IPS-15b (cell line): ENCODE data around the gene CR1L.
"Not testable (repeated sequence)": the region's sequence is repeated elsewhere in the genome, so short reads cannot be mapped to it uniquely, and the experiment has no call there.

ENCODE experiments used
- H3K27me3 ChIP-seq: one replicate; pipeline ENCODE4 v1.6.1; 2013; ENCODE audit warnings: low read length; ENCODE audit not compliant: control insufficient read depth, insufficient read depth
- H3K36me3 ChIP-seq: one replicate; pipeline ENCODE4 v1.6.1; 2013; ENCODE audit warnings: low read length; ENCODE audit not compliant: control insufficient read depth, insufficient read depth
- H3K4me1 ChIP-seq: one replicate; pipeline ENCODE4 v1.6.1; 2013; ENCODE audit warnings: mild to moderate bottlenecking, low read length; ENCODE audit not compliant: control insufficient read depth, insufficient read depth
- H3K4me3 ChIP-seq: one replicate; pipeline ENCODE4 v1.5.1; 2013; ENCODE audit warnings: low read depth, low read length
- H3K9ac ChIP-seq: one replicate; pipeline ENCODE4 v1.6.1; 2013; ENCODE audit warnings: low read depth, mild to moderate bottlenecking, low read length
- H3K9me3 ChIP-seq: one replicate; pipeline ENCODE4 v1.6.1; 2013; ENCODE audit warnings: mild to moderate bottlenecking, low read length; ENCODE audit not compliant: control insufficient read depth, insufficient read depth

Gene CR1L

GRCh38 chr1:207647671-207648333, 2.9 kb downstream of the CR1L start:
- Histone ChIP-seq H3K9me3 (no peaks in the 10 kb centered on the region), H3K27me3 (peaks cover 2% of the 10 kb centered on the region), H3K4me3 (no peak overlapping the region), H3K9ac (no peak overlapping the region), H3K36me3 (no peaks in the 10 kb centered on the region), H3K4me1 (peaks cover 37% of the 10 kb centered on the region)

- no peaks in the 10 kb centered on the region for H3K36me3 ChIP-seq
- peak overlapping the region; percentile 3 for H3K4me3 ChIP-seq
- no peaks in the 10 kb centered on the region for H3K9me3 ChIP-seq
- peaks cover 2% of the 10 kb centered on the region for H3K27me3 ChIP-seq
- H3K4me1 ChIP-seq, result peaks cover 37% of the 10 kb centered on the region
- no peak overlapping the region for H3K9ac ChIP-seq
Measured at GRCh38 chr1:207648334-207649209, 3.6 kb downstream of the CR1L start.

GRCh38 chr1:207649210-207649753, 4.3 kb downstream of the CR1L start:
- no peaks in the 10 kb centered on the region for H3K9me3 ChIP-seq
- no peaks in the 10 kb centered on the region for H3K36me3 ChIP-seq
- H3K4me3 ChIP-seq, result peak overlapping the region; percentile 3
- H3K9ac ChIP-seq, result no peak overlapping the region
- peaks cover 37% of the 10 kb centered on the region for H3K4me1 ChIP-seq
- peaks cover 2% of the 10 kb centered on the region for H3K27me3 ChIP-seq

- Histone ChIP-seq H3K9me3 (no peaks in the 10 kb centered on the region), H3K9ac (no peak overlapping the region), H3K36me3 (no peaks in the 10 kb centered on the region), H3K4me3 (no peak overlapping the region), H3K27me3 (peaks cover 2% of the 10 kb centered on the region), H3K4me1 (peaks cover 39% of the 10 kb centered on the region)
Measured at GRCh38 chr1:207649865-207650580, 5.1 kb downstream of the CR1L start.

- no peaks in the 10 kb centered on the region for H3K36me3 ChIP-seq
- H3K9me3 ChIP-seq, result no peaks in the 10 kb centered on the region
- no peak overlapping the region for H3K9ac ChIP-seq
- no peak overlapping the region for H3K4me3 ChIP-seq
- peaks cover 39% of the 10 kb centered on the region for H3K4me1 ChIP-seq
- H3K27me3 ChIP-seq, result no peaks in the 10 kb centered on the region
Measured at GRCh38 chr1:207651583-207651982, 6.7 kb downstream of the CR1L start.

- Histone ChIP-seq H3K9ac (no peak overlapping the region), H3K4me3 (no peak overlapping the region), H3K36me3 (peaks cover 3% of the 10 kb centered on the region), H3K9me3 (no peaks in the 10 kb centered on the region), H3K4me1 (peaks cover 13% of the 10 kb centered on the region), H3K27me3 (no peaks in the 10 kb centered on the region)
Measured at GRCh38 chr1:207654320-207654719, 9.4 kb downstream of the CR1L start.

- H3K9me3 ChIP-seq, result no peaks in the 10 kb centered on the region
- H3K4me3 ChIP-seq, result no peak overlapping the region
- H3K27me3 ChIP-seq, result no peaks in the 10 kb centered on the region
- H3K9ac ChIP-seq, result no peak overlapping the region
- H3K4me1 ChIP-seq, result peaks cover 2% of the 10 kb centered on the region
- H3K36me3 ChIP-seq, result peaks cover 3% of the 10 kb centered on the region
Measured at GRCh38 chr1:207658408-207658807, 13.5 kb downstream of the CR1L start.

- Histone ChIP-seq H3K9ac (no peak overlapping the region), H3K4me3 (no peak overlapping the region), H3K9me3 (peaks cover 3% of the 10 kb centered on the region), H3K36me3 (peaks cover 3% of the 10 kb centered on the region), H3K27me3 (no peaks in the 10 kb centered on the region), H3K4me1 (peaks cover 2% of the 10 kb centered on the region)
Measured at GRCh38 chr1:207658904-207659485, 14.1 kb downstream of the CR1L start.

- no peak overlapping the region for H3K9ac ChIP-seq
- H3K9me3 ChIP-seq, result peaks cover 6% of the 10 kb centered on the region
- peaks cover 3% of the 10 kb centered on the region for H3K36me3 ChIP-seq
- H3K4me3 ChIP-seq, result no peak overlapping the region
- H3K4me1 ChIP-seq, result peaks cover 1% of the 10 kb centered on the region
- no peaks in the 10 kb centered on the region for H3K27me3 ChIP-seq
Measured at GRCh38 chr1:207659545-207660153, 14.7 kb downstream of the CR1L start.

- not testable (repeated sequence) for H3K4me1 ChIP-seq, H3K36me3 ChIP-seq, H3K9ac ChIP-seq, H3K9me3 ChIP-seq, H3K4me3 ChIP-seq, H3K27me3 ChIP-seq
Measured at GRCh38 chr1:207661420-207661819, 16.5 kb downstream of the CR1L start.

GRCh38 chr1:207666342-207666741, 21.4 kb downstream of the CR1L start:
- H3K4me1 ChIP-seq, result peaks cover 5% of the 10 kb centered on the region
- H3K9me3 ChIP-seq, result peaks cover 6% of the 10 kb centered on the region
- H3K27me3 ChIP-seq, result peaks cover 10% of the 10 kb centered on the region
- H3K9ac ChIP-seq, result no peak overlapping the region
- H3K4me3 ChIP-seq, result no peak overlapping the region
- no peaks in the 10 kb centered on the region for H3K36me3 ChIP-seq
